Ovary (tissue), 3 donors: ENCODE measurements around the gene KRT2.

ENCODE experiments used
- CTCF ChIP-seq, 3 donors: fragments of 450-650 bp in 2 of 3; fragments of 200-600 bp in 1 of 3; IDR thresholded peaks; one replicate each; pipeline versions ENCODE4 v1.5.1 to v1.8.0; 2016 to 2022; ENCODE audit warnings: antibody characterized with exemption in 3 of 3, mild to moderate bottlenecking in 1 of 3
- POLR2A ChIP-seq: fragments of 450-650 bp; IDR thresholded peaks from one replicate; pipeline ENCODE4 v1.6.1; 2017; ENCODE audit warnings: antibody characterized with exemption, mild to moderate bottlenecking, moderate library complexity
- donor health status: DM: no; HTN: no; CAD: no.

- TF ChIP-seq CTCF (IDR thresholded peaks at IDR 0.05) = no peak
- TF ChIP-seq POLR2A = no peak
These were observed 47.2 kb downstream of the KRT2 start for GRCh38 chr12:52604859-52605258.
